Neuronal stem cell (in vitro differentiated cells): ENCODE results near the gene ARMC2.
A peak's percentile ranks its signal among the peaks of the same experiment; 100 is the strongest.

Source experiments
- DNase-seq: peaks from one replicate; pipeline ENCODE4 v3.0.0-alpha.2; 2013; ENCODE audit warnings: low spot score
- H2AFZ ChIP-seq: one replicate; pipeline ENCODE4 v1.6.1; 2013; ENCODE audit warnings: mild to moderate bottlenecking, low read length, inconsistent platforms
- H2AK5ac ChIP-seq: 2 replicates; pipeline ENCODE4 v1.6.1; 2013; ENCODE audit warnings: low read depth, mild to moderate bottlenecking, inconsistent platforms, low read length, moderate library complexity, mixed read lengths
- H2BK120ac ChIP-seq: 2 replicates; pipeline ENCODE4 v1.6.1; 2013; ENCODE audit warnings: low read depth, mild to moderate bottlenecking, inconsistent platforms, low read length, moderate library complexity, mixed read lengths
- H2BK12ac ChIP-seq: one replicate; pipeline ENCODE4 v1.6.1; 2013; ENCODE audit warnings: low read length, inconsistent platforms
- H2BK15ac ChIP-seq: 2 replicates; pipeline ENCODE4 v1.6.1; 2013; ENCODE audit warnings: mild to moderate bottlenecking, low read length, inconsistent platforms, mixed read lengths
- H2BK5ac ChIP-seq: one replicate; pipeline ENCODE4 v1.6.1; 2013; ENCODE audit warnings: inconsistent platforms, mild to moderate bottlenecking, low read length, moderate library complexity
- H3K14ac ChIP-seq: one replicate; pipeline ENCODE4 v1.6.1; 2013; ENCODE audit warnings: low read length, inconsistent platforms
- H3K18ac ChIP-seq: 2 replicates; pipeline ENCODE4 v1.6.1; 2013; ENCODE audit warnings: low read length, inconsistent platforms
- H3K23ac ChIP-seq: 2 replicates; pipeline ENCODE4 v1.6.1; 2013; ENCODE audit warnings: low read depth, mild to moderate bottlenecking, mixed read lengths, low read length, inconsistent platforms; ENCODE audit not compliant: poor library complexity
- H3K27ac ChIP-seq: replicated peaks from 3 replicates; pipeline ENCODE4 v1.5.1; 2013; ENCODE audit warnings: low read length, inconsistent platforms
- H3K27me3 ChIP-seq, 3 experiments: 2 replicates each; pipeline ENCODE4 v1.6.1; 2013; ENCODE audit warnings: low read length in 3 of 3, mild to moderate bottlenecking in 2 of 3, inconsistent platforms in 1 of 3, low read depth in 1 of 3, mixed read lengths in 1 of 3, moderate library complexity in 1 of 3; ENCODE audit not compliant: control insufficient read depth in 3 of 3, insufficient read depth in 3 of 3
- H3K36me3 ChIP-seq, 2 donors: replicated peaks in 1 of 2; 2 replicates each; pipeline ENCODE4 v1.6.1; 2013; ENCODE audit warnings: low read length in 2 of 2; ENCODE audit not compliant: control insufficient read depth in 2 of 2, insufficient read depth in 2 of 2
- H3K4ac ChIP-seq: 2 replicates; pipeline ENCODE4 v1.6.1; 2013; ENCODE audit warnings: inconsistent platforms, mild to moderate bottlenecking, low read length, moderate library complexity
- H3K4me1 ChIP-seq, 2 donors: 1 replicate in 1 of 2; 2 replicates in 1 of 2; pipeline ENCODE4 v1.6.1; 2013; ENCODE audit warnings: low read length in 2 of 2, low read depth in 1 of 2; ENCODE audit not compliant: control insufficient read depth in 2 of 2, insufficient read depth in 1 of 2
- H3K4me2 ChIP-seq: one replicate; pipeline ENCODE4 v1.6.1; 2013; ENCODE audit warnings: mild to moderate bottlenecking, low read length, inconsistent platforms; ENCODE audit not compliant: insufficient read depth, poor library complexity, severe bottlenecking
- H3K4me3 ChIP-seq, 2 donors: 2 replicates each; pipeline ENCODE4 v1.5.1; 2013; ENCODE audit warnings: low read length in 2 of 2, mild to moderate bottlenecking in 2 of 2, inconsistent platforms in 1 of 2, moderate library complexity in 1 of 2
- H3K79me1 ChIP-seq: one replicate; pipeline ENCODE4 v1.6.1; 2013; ENCODE audit warnings: low read depth, mild to moderate bottlenecking, inconsistent platforms, low read length, moderate library complexity
- H3K9ac ChIP-seq: one replicate; pipeline ENCODE4 v1.6.1; 2013; ENCODE audit warnings: mild to moderate bottlenecking, low read depth, low read length, inconsistent platforms; ENCODE audit not compliant: poor library complexity
- H3K9me3 ChIP-seq, 2 donors: replicated peaks in 1 of 2; 2 replicates each; pipeline versions ENCODE3 to v1.6.1; 2013; ENCODE audit warnings: low read length in 2 of 2, mild to moderate bottlenecking in 2 of 2, inconsistent platforms in 1 of 2, low read depth in 1 of 2, mixed read lengths in 1 of 2, moderate library complexity in 1 of 2; ENCODE audit not compliant: control insufficient read depth in 2 of 2, insufficient read depth in 1 of 2
- H4K8ac ChIP-seq: one replicate; pipeline ENCODE4 v1.6.1; 2013; ENCODE audit warnings: low read depth, mild to moderate bottlenecking, inconsistent platforms, low read length, moderate library complexity
- H4K91ac ChIP-seq: one replicate; pipeline ENCODE4 v1.6.1; 2013; ENCODE audit warnings: low read length, low read depth, mild to moderate bottlenecking, inconsistent platforms; ENCODE audit not compliant: poor library complexity
- WGBS, 2 donors: extraction: QIAGEN DNeasy Blood & Tissue Kit; methylation state at CpG; one replicate each; pipeline ENCODE4 v1.1.7; 2013; ENCODE audit warnings: missing lambda C conversion rate in 2 of 2, mixed read lengths in 1 of 2; ENCODE audit not compliant: insufficient read length in 2 of 2, insufficient replicate concordance in 1 of 2; ENCODE audit errors: extremely low coverage in 2 of 2; 5-methylcytosine and 5-hydroxymethylcytosine counted together

ARMC2 gene

GRCh38 chr6:108837236-108837971 lies 10.8 kb upstream of the ARMC2 start:
- Histone ChIP-seq H3K4ac (no peak overlapping the region), H3K4me3 (no peak overlapping the region), H2BK120ac (no peak overlapping the region), H3K4me2 (no peak overlapping the region), H3K79me1 (no peaks in the 10 kb centered on the region), H3K14ac (peak overlapping the region; percentile 10), H2BK15ac (no peak overlapping the region), H3K23ac (no peak overlapping the region), H4K8ac (no peak overlapping the region), H3K18ac (no peak overlapping the region), H2AK5ac (no peak overlapping the region), H3K36me3 (no peaks in the 10 kb centered on the region), H2BK5ac (no peak overlapping the region), H3K4me1 (peaks cover 2 to 3% of the 10 kb centered on the region in 2 donors), H2AFZ (peak overlapping the region; percentile 59), H3K27ac (no peak overlapping the region), H3K27me3 (peaks cover 0 to 20% (median 10%) of the 10 kb centered on the region in 3 experiments), H4K91ac (no peak overlapping the region), H2BK12ac (no peak overlapping the region), H3K9me3 (peaks cover 0 to 2% of the 10 kb centered on the region in 2 donors), H3K9ac (no peak overlapping the region)
- WGBS, 2 donors = no CpG with 5 or more reads among the region's 4 CpGs
- DNase-seq = no peak

DNA sequence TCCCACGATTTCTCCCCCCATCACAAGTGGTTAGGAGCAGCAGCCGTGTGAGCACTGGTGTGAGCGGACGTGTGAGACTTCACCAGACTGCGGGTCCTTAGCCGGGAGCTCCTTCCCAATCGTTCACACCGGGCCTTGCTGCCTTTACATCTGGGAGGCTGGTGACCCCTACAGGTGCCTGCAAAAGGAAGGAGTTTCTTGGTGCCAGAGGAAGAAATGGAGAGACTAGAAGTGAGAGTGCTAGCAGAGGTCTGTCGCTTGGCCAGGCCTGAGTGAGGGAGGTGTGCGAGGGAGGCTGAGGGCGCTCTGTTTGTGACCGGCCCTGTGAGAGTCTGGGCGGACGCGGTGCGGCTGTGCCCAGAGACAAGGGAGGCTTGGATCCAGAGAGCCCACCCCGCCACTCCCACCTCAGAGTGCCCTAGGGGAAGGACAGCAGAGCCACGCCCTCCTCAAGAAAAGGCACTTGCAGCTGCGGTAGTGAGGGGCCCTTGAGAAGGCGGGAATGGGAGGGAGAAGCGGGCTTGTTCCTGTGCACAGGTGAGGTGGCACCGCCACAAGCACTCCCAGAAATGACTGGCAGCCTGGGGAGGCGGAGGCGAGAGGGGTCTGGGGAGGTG lies 10.0 kb upstream of the ARMC2 start:
- Histone ChIP-seq H3K27ac (no peak overlapping the region), H2BK120ac (no peak overlapping the region), H3K14ac (peak overlapping the region; percentile 10), H4K8ac (no peak overlapping the region), H3K79me1 (no peaks in the 10 kb centered on the region), H4K91ac (no peak overlapping the region), H3K18ac (peak overlapping the region; percentile 61), H3K27me3 (peaks cover 0 to 20% (median 10%) of the 10 kb centered on the region in 3 experiments), H3K4me2 (peak overlapping the region; percentile 42), H3K36me3 (no peaks in the 10 kb centered on the region), H3K9me3 (peaks cover 0 to 2% of the 10 kb centered on the region in 2 donors), H3K4me1 (peaks cover 2 to 3% of the 10 kb centered on the region in 2 donors), H2AK5ac (no peak overlapping the region), H3K4ac (no peak overlapping the region), H2BK12ac (no peak overlapping the region), H2AFZ (peak overlapping the region; percentile 59), H3K9ac (no peak overlapping the region), H3K4me3 (peak overlapping the region in 1 of 2 donors; percentile 50), H2BK5ac (no peak overlapping the region), H3K23ac (no peak overlapping the region), H2BK15ac (no peak overlapping the region)
- peak; percentile 43 for DNase-seq
- no CpG with 5 or more reads among the region's 24 CpGs for WGBS, 2 donors

DNA sequence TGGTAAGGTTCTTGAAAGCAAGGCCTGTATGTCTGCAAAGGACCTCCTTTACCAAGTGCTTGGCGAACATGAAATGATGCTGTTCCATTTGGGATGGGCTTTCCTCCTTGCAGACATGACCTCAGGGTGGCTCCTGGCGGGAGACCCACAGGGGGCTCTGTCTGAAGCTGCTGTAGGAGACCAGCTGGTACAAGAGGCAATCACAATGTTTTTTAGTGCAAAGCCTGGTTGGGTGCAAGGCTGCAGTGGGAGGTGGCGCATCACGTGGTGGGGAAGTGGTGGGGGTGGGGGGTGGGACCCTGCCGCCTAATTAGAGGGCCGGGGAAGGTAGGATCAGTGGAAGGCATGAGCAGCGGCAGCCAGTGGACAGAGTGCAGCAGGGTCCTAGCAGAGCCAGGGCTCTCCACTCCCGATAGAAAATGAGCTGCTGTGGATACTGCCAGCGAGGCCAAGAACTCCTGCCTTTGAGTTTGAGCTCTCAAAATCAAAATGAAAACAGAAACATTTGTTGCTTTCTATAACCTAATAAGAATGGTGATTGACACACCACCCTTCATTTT lies 9.1 kb upstream of the ARMC2 start:
- H2BK12ac ChIP-seq = no peak overlapping the region
- no peak overlapping the region for H2AFZ ChIP-seq
- no peak overlapping the region for H2BK120ac ChIP-seq
- H3K23ac ChIP-seq = no peak overlapping the region
- no peak overlapping the region for H3K4me3 ChIP-seq
- H3K9ac ChIP-seq = no peak overlapping the region
- H3K27me3 ChIP-seq = peaks cover 0 to 20% (median 10%) of the 10 kb centered on the region in 3 experiments
- no peak overlapping the region for H4K91ac ChIP-seq
- DNase-seq = no peak
- no peak overlapping the region for H4K8ac ChIP-seq
- no peak overlapping the region for H2AK5ac ChIP-seq
- no peak overlapping the region for H3K4ac ChIP-seq
- H3K4me1 ChIP-seq = peaks cover 2 to 3% of the 10 kb centered on the region in 2 donors
- H3K79me1 ChIP-seq = no peaks in the 10 kb centered on the region
- peaks cover 0 to 2% of the 10 kb centered on the region in 2 donors for H3K9me3 ChIP-seq
- no peak overlapping the region for H3K18ac ChIP-seq
- H3K4me2 ChIP-seq = no peak overlapping the region
- no peak overlapping the region for H2BK15ac ChIP-seq
- no CpG with 5 or more reads among the region's 9 CpGs for WGBS, 2 donors
- no peak overlapping the region for H3K27ac ChIP-seq
- no peak overlapping the region for H3K14ac ChIP-seq
- no peak overlapping the region for H2BK5ac ChIP-seq
- no peaks in the 10 kb centered on the region for H3K36me3 ChIP-seq

GRCh38 chr6:108840919-108841318 lies 7.3 kb upstream of the ARMC2 start:
- no peak overlapping the region for H3K4me3 ChIP-seq
- no peaks in the 10 kb centered on the region for H3K36me3 ChIP-seq
- H2AK5ac ChIP-seq = no peak overlapping the region
- no peak overlapping the region for H3K18ac ChIP-seq
- H2BK12ac ChIP-seq = no peak overlapping the region
- no peaks in the 10 kb centered on the region for H3K79me1 ChIP-seq
- H4K91ac ChIP-seq = no peak overlapping the region
- no peak overlapping the region for H3K4ac ChIP-seq
- H3K9ac ChIP-seq = no peak overlapping the region
- no peak overlapping the region for H4K8ac ChIP-seq
- no peak overlapping the region for H2BK120ac ChIP-seq
- H3K27me3 ChIP-seq = peaks cover 0 to 28% (median 10%) of the 10 kb centered on the region in 3 experiments
- H3K23ac ChIP-seq = no peak overlapping the region
- no peak overlapping the region for H3K27ac ChIP-seq
- no peak overlapping the region for H2BK15ac ChIP-seq
- no CpG with 5 or more reads among the region's 4 CpGs for WGBS, 2 donors
- H2AFZ ChIP-seq = no peak overlapping the region
- no peak overlapping the region for H3K4me2 ChIP-seq
- peaks cover 2 to 3% of the 10 kb centered on the region in 2 donors for H3K4me1 ChIP-seq
- peaks cover 0 to 2% of the 10 kb centered on the region in 2 donors for H3K9me3 ChIP-seq
- H2BK5ac ChIP-seq = no peak overlapping the region
- no peak overlapping the region for H3K14ac ChIP-seq
- no peak for DNase-seq
